GM12872 (cell line): ENCODE results near the gene NAA20.

Experiments used
- CTCF ChIP-seq: IDR thresholded peaks from 3 replicates; pipeline ENCODE4 v1.5.1; 2011; ENCODE audit warnings: low read depth, mild to moderate bottlenecking, low read length, moderate library complexity; ENCODE audit not compliant: insufficient read depth

Gene NAA20

GRCh38 chr20:20000211-20000968 is 16.8 kb upstream of the NAA20 start:
- TF ChIP-seq CTCF = no peak

GRCh38 chr20:20002101-20002998 is 14.8 kb upstream of the NAA20 start:
- TF ChIP-seq CTCF = no peak

GRCh38 chr20:20003031-20003954 is 13.9 kb upstream of the NAA20 start:
- TF ChIP-seq CTCF = no peak

- no peak for TF ChIP-seq CTCF
Observed at GRCh38 chr20:20005342-20005741, 11.8 kb upstream of the NAA20 start.

GRCh38 chr20:20009784-20010253 is 7.3 kb upstream of the NAA20 start:
- TF ChIP-seq CTCF = no peak

GRCh38 chr20:20010639-20011500 is 6.3 kb upstream of the NAA20 start:
- no peak for TF ChIP-seq CTCF
